SK-N-MC (cell line): ENCODE data around the gene DNAJC27.

Source experiments
- EZH2 ChIP-seq: fragments of 200-600 bp; sonication (generic); IDR thresholded peaks from one replicate; pipeline ENCODE4 v1.6.1; 2017; ENCODE audit warnings: antibody characterized with exemption
- POLR2AphosphoS5 ChIP-seq: IDR thresholded peaks from 2 replicates; pipeline ENCODE4 v1.6.1; 2012; ENCODE audit warnings: mild to moderate bottlenecking, low read depth, low read length, borderline replicate concordance

GRCh38 chr2:24893934-24894333, 77.8 kb downstream of the DNAJC27 start:
- no peak for TF ChIP-seq EZH2
- TF ChIP-seq POLR2AphosphoS5: no peak
